Mammary epithelial cell (primary cell): ENCODE results near the gene DIPK2A.

Experiments used
- EZH2 ChIP-seq: IDR thresholded peaks from 2 replicates; pipeline ENCODE4 v1.6.1; 2012; ENCODE audit warnings: low read length, inconsistent platforms, borderline replicate concordance
- TF ChIP-seq, protein P1 (sequence below), 2 donors: IDR thresholded peaks in 1 of 2; conservative IDR thresholded peaks in 1 of 2; 2 replicates each; pipeline ENCODE4 v1.5.1; 2011 to 2012; ENCODE audit warnings: inconsistent platforms in 2 of 2, low read length in 2 of 2, mild to moderate bottlenecking in 2 of 2, control low read depth in 1 of 2, low read depth in 1 of 2; ENCODE audit not compliant: insufficient read depth in 1 of 2; ENCODE audit errors: extremely low read depth in 1 of 2

DNA sequence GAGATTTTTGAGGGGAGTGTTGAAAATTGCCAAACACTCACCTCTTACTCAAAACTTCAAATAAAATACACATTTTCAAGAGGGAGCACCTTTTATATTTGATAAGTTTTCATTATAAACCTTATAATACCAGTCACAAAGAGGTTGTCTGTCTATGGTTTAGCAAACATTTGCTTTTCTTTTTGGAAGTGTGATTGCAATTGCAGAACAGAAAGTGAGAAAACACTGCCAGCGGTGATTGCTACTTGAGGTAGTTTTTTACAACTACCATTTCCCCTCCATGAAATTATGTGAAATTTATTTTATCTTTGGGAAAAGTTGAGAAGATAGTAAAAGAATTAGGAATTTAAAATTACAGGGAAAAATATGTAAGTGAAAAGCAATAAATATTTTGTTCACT lies 20.1 kb downstream of the DIPK2A start:
- TF ChIP-seq, protein P1, sequence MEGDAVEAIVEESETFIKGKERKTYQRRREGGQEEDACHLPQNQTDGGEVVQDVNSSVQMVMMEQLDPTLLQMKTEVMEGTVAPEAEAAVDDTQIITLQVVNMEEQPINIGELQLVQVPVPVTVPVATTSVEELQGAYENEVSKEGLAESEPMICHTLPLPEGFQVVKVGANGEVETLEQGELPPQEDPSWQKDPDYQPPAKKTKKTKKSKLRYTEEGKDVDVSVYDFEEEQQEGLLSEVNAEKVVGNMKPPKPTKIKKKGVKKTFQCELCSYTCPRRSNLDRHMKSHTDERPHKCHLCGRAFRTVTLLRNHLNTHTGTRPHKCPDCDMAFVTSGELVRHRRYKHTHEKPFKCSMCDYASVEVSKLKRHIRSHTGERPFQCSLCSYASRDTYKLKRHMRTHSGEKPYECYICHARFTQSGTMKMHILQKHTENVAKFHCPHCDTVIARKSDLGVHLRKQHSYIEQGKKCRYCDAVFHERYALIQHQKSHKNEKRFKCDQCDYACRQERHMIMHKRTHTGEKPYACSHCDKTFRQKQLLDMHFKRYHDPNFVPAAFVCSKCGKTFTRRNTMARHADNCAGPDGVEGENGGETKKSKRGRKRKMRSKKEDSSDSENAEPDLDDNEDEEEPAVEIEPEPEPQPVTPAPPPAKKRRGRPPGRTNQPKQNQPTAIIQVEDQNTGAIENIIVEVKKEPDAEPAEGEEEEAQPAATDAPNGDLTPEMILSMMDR (conservative IDR thresholded peaks at IDR 0.05 in 1 of 2, IDR thresholded peaks at IDR 0.05 in 1 of 2; ENCODE audit: extremely low read depth in 1 of 2, insufficient read depth in 1 of 2, low read depth in 1 of 2, low read length in 2 of 2), result no peak
- TF ChIP-seq EZH2, result no peak
